Measurements from ENCODE around the gene TMEFF1. TPM values are rescaled to one million over a fixed set of nuclear protein-coding genes. Genes with fewer than 3 reads are reported as not detected.

The TMEFF1 gene
- total RNA-seq, 2 experiments from 2014 or later, result 0.24 to 0.95 TPM

- CTCF ChIA-PET, result no interaction called here
- no peak for DNase-seq
- POLR2A ChIA-PET, result no interaction called here
- Mint-ChIP-seq H3K27ac (no peak overlapping the region), H3K4me3 (no peak overlapping the region), H3K9me3 (no peaks in the 10 kb centered on the region), H3K27me3 (no peaks in the 10 kb centered on the region), H3K36me3 (no peaks in the 10 kb centered on the region), H3K4me1 (ENCODE audit: low read depth) (no peaks in the 10 kb centered on the region)
- intact Hi-C loops (cut with micrococcal nuclease), result no loop called here
Measured at GRCh38 chr9:100573655-100574260, 100.8 kb downstream of the TMEFF1 start.

DNA sequence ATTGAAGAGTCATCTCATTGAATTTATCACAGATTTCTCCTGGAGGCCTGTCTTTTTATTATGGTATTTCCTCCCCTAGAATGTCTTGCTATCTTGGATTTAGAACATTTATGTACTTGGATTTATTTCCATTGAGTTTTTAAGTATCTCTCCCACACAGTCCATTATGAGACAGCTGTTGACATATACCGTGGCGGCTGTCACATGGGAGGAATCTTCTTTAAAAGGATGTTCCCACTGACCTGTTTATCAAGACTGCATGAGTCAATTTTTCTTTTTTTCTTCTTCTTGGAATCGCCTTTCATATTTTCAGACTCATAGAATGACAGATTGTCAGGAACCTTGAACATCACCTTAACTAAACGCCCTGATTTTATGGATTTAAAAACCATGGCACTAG, 102.1 kb downstream of the TMEFF1 start:
- no peak overlapping the region for H3K4me3 Mint-ChIP-seq
- no peaks in the 10 kb centered on the region for H3K27me3 Mint-ChIP-seq
- no peaks in the 10 kb centered on the region for H3K9me3 Mint-ChIP-seq
- no peaks in the 10 kb centered on the region for H3K4me1 Mint-ChIP-seq (ENCODE audit: low read depth)
- ChIA-PET CTCF (no interaction called here), POLR2A (no interaction called here)
- intact Hi-C loops (cut with micrococcal nuclease), result no loop called here
- H3K27ac Mint-ChIP-seq, result no peak overlapping the region
- no peaks in the 10 kb centered on the region for H3K36me3 Mint-ChIP-seq
- DNase-seq, result no peak

DNA sequence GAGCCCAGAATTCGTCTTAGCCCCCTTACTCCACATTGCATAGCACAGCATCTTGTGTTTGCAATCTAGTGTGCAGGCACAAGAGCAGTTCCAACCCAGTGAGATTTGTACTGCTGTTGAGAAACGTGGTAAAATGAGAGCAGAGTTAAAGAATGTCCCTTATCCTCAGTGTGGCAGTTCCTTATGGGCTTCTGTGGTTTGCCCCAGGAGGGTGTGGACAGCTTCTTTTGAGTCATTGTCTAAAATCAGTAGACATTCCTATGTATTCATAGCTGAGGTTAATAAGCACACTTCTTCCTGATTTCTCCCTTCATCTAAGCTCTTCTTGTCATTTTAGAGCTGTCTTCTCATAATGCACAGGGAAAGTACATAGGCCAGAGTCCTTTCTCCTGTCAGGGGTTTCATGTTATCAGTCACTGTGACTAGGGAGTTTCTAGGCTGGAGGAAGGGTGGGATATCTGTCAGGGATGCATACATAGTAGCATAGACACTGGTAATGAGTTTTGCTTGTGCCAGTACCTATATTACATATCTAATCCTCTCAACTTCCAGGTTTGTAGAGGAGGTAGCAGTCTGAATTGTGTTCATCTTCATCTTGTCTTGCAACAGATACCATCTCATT, 102.9 kb downstream of the TMEFF1 start:
- intact Hi-C loops (cut with micrococcal nuclease), result no loop called here
- Mint-ChIP-seq H3K4me3 (no peak overlapping the region), H3K9me3 (no peaks in the 10 kb centered on the region), H3K27me3 (no peaks in the 10 kb centered on the region), H3K36me3 (no peaks in the 10 kb centered on the region), H3K4me1 (ENCODE audit: low read depth) (no peaks in the 10 kb centered on the region), H3K27ac (no peak overlapping the region)
- no peak for DNase-seq
- ChIA-PET CTCF (no interaction called here), POLR2A (no interaction called here)

- intact Hi-C loops (cut with micrococcal nuclease), result no loop called here
- POLR2A ChIA-PET, result no interaction called here
- CTCF ChIA-PET, result interaction anchor here (1.0 kb wide), 1 partner anchor 24 kb away, joined by 3 read pairs; no protein-coding TSS in a partner anchor
- no peaks in the 10 kb centered on the region for H3K4me1 Mint-ChIP-seq (ENCODE audit: low read depth)
- H3K36me3 Mint-ChIP-seq, result no peaks in the 10 kb centered on the region
- no peak within 1 kb of the TSS for H3K4me3 Mint-ChIP-seq
- H3K27ac Mint-ChIP-seq, result no peak within 1 kb of the TSS
- DNase-seq, result no peak
- H3K9me3 Mint-ChIP-seq, result no peaks in the 10 kb centered on the region
- H3K27me3 Mint-ChIP-seq, result no peaks in the 10 kb centered on the region
Measured at GRCh38 chr9:100577776-100578448, 105.0 kb downstream of the TMEFF1 start, which contains the start of gene CAVIN4. Gene CAVIN4, plus strand, starts transcription at chr9:100578079. Its CDS starts 65 bp downstream, at chr9:100578144.

DNA sequence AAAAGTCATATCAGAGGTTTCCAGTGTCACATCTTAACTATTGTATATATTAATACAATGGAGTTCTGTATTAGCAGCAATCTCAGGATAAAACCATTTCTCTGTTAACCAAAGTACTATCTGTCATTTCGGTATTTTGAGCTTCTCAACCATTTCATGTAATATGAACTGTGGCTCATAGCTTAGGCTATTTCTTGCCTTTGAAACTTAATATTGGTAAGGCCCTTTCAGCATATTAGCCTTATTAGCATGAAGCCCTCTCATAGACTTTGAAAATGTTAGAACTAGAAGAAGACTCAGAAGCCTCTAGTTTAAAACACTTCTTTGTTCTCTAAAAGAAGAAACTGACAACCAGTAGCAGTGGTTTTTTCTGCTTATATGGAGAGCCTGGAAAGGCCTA, 105.7 kb downstream of the TMEFF1 start:
- POLR2A ChIA-PET, result no interaction called here
- intact Hi-C loops (cut with micrococcal nuclease), result no loop called here
- Mint-ChIP-seq H3K27ac (no peak overlapping the region), H3K9me3 (no peaks in the 10 kb centered on the region), H3K36me3 (no peaks in the 10 kb centered on the region), H3K27me3 (no peaks in the 10 kb centered on the region), H3K4me1 (ENCODE audit: low read depth) (no peaks in the 10 kb centered on the region), H3K4me3 (no peak overlapping the region)
- CTCF ChIA-PET, result interaction anchor here (1.1 kb wide), 1 partner anchor 18 kb away, joined by 4 read pairs; no protein-coding TSS in a partner anchor
- DNase-seq, result no peak

DNA sequence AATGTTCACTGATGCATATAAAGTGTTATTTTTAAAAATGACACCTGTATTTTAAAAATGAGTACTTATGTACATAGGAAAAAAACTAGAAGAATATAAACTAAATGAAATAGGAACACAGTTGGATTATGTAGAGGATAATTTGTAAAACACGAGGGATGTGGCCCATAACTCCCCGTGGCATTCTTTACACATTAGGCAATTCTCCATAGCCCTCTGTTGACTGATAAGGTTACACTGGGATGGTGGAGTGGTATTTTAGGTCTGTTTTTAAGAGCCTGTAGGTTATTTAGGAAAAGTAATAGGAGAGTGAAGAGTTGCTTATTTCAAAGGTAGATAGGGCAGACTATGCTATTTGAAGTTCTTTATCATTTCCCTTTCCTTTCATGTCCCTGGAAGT, 106.7 kb downstream of the TMEFF1 start:
- Mint-ChIP-seq H3K4me1 (ENCODE audit: low read depth) (no peaks in the 10 kb centered on the region), H3K4me3 (no peak overlapping the region), H3K9me3 (no peaks in the 10 kb centered on the region), H3K27ac (no peak overlapping the region), H3K36me3 (no peaks in the 10 kb centered on the region), H3K27me3 (no peaks in the 10 kb centered on the region)
- ChIA-PET CTCF (interaction anchor here (1.1 kb wide), 1 partner anchor 17 kb away, joined by 4 read pairs; no protein-coding TSS in a partner anchor), POLR2A (no interaction called here)
- intact Hi-C loops (cut with micrococcal nuclease), result no loop called here
- DNase-seq, result no peak

DNA sequence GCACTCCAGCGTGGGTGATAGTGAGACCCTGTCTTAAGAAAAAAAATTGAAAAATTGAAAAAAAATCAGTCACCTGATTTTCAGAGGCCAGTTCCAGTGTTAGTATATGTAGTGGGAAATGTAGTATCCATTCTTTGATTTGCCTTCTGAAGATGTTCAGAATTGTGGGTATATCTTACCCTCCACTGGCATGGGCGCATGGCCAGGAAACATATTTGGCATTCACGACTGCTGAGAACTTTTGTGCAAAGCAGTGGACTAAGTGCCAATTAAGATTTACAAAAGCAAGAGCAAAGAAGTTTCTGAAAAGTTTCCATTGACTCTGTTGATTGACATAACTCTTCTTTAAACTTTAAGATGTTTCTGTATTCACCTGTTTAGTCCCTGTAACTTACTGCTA, 107.3 kb downstream of the TMEFF1 start:
- ChIA-PET CTCF (no interaction called here), POLR2A (no interaction called here)
- H3K36me3 Mint-ChIP-seq, result no peaks in the 10 kb centered on the region
- no peaks in the 10 kb centered on the region for H3K9me3 Mint-ChIP-seq
- H3K4me3 Mint-ChIP-seq, result no peak overlapping the region
- H3K4me1 Mint-ChIP-seq (ENCODE audit: low read depth), result no peaks in the 10 kb centered on the region
- no peak overlapping the region for H3K27ac Mint-ChIP-seq
- intact Hi-C loops (cut with micrococcal nuclease), result no loop called here
- no peak for DNase-seq
- no peaks in the 10 kb centered on the region for H3K27me3 Mint-ChIP-seq

DNA sequence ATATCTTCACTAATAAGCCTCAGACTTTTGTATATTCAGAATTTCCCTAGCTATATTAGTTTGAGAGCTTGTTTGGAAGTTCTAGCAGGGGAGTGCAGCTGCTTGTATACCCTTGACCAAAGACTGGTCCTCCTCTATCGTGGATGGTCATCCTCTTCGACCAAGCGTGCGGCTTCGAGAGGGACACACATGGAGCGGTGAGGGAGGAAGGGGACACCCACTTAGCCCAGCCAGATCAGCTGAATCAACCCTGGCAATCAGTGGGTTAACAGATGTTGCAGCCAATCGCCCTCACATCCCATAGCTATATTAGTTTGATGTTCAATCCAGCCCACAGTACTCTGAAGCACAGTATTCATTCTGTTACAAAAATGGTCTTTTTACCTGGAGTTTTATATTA, 108.1 kb downstream of the TMEFF1 start:
- no peaks in the 10 kb centered on the region for H3K27me3 Mint-ChIP-seq
- H3K27ac Mint-ChIP-seq, result no peak overlapping the region
- ChIA-PET POLR2A (no interaction called here), CTCF (interaction anchor here (1.1 to 1.4 kb wide), 2 partner anchors 15 to 21 kb away, joined by 3 to 4 read pairs; no protein-coding TSS in a partner anchor)
- no peaks in the 10 kb centered on the region for H3K9me3 Mint-ChIP-seq
- no peak for DNase-seq
- no peaks in the 10 kb centered on the region for H3K4me1 Mint-ChIP-seq (ENCODE audit: low read depth)
- intact Hi-C loops (cut with micrococcal nuclease), result no loop called here
- H3K4me3 Mint-ChIP-seq, result no peak overlapping the region
- no peaks in the 10 kb centered on the region for H3K36me3 Mint-ChIP-seq

DNA sequence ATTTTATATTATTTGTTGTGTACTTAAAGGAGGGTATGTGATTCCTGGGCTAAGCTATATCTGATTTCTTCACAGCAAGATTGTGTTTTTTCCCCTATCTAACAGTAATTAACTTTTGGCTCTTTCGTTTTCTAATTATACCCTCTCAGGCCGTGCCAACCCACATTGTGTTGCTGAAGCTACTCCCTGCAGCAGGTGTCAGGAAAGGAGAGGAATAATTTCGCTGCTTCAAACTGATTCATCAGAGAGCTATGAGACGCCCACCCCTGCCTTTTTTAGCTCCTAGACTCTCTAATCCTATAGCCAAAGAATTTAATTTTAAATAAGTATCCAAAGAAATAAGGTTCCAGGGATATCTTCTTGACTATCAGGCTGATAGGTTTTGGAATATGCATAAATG, 108.7 kb downstream of the TMEFF1 start:
- Mint-ChIP-seq H3K4me1 (ENCODE audit: low read depth) (no peaks in the 10 kb centered on the region), H3K27ac (no peak overlapping the region), H3K9me3 (no peaks in the 10 kb centered on the region), H3K36me3 (no peaks in the 10 kb centered on the region), H3K27me3 (no peaks in the 10 kb centered on the region), H3K4me3 (no peak overlapping the region)
- POLR2A ChIA-PET, result no interaction called here
- intact Hi-C loops (cut with micrococcal nuclease), result no loop called here
- CTCF ChIA-PET, result interaction anchor here (1.1 to 1.4 kb wide), 3 partner anchors 14 to 20 kb away, joined by 3 to 4 read pairs (median 3); no protein-coding TSS in a partner anchor
- no peak for DNase-seq

- Mint-ChIP-seq H3K36me3 (no peaks in the 10 kb centered on the region), H3K4me1 (ENCODE audit: low read depth) (no peaks in the 10 kb centered on the region), H3K9me3 (no peaks in the 10 kb centered on the region), H3K27ac (no peak overlapping the region), H3K27me3 (no peaks in the 10 kb centered on the region), H3K4me3 (no peak overlapping the region)
- ChIA-PET CTCF (no interaction called here), POLR2A (no interaction called here)
- DNase-seq, result no peak
- intact Hi-C loops (cut with micrococcal nuclease), result no loop called here
Measured at GRCh38 chr9:100583014-100583802, 110.3 kb downstream of the TMEFF1 start.

DNA sequence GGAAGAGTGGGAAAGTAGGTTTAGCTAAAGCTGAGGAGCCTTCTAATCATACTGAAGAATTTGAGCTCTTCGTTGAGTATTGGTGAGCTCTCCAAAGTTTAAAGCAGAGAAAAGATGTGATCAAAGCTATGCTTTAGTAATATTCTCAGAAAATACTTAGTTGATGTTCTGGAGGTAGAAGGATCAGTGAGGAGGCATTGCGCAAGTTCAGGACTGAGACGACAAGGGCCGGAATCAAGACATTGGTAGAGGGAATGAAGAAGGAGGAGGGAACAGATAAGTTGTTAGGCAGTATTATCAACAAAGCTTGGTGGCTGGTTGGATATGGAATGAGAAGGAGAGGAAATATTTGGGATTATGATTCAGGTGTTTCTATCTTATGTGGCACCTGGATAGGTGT, 112.0 kb downstream of the TMEFF1 start:
- POLR2A ChIA-PET, result no interaction called here
- intact Hi-C loops (cut with micrococcal nuclease), result no loop called here
- no peaks in the 10 kb centered on the region for H3K4me1 Mint-ChIP-seq (ENCODE audit: low read depth)

GRCh38 chr9:100586093-100586492, 113.1 kb downstream of the TMEFF1 start:
- Mint-ChIP-seq H3K9me3 (no peaks in the 10 kb centered on the region), H3K27ac (no peak overlapping the region), H3K36me3 (no peaks in the 10 kb centered on the region), H3K27me3 (no peaks in the 10 kb centered on the region), H3K4me1 (ENCODE audit: low read depth) (no peaks in the 10 kb centered on the region), H3K4me3 (no peak overlapping the region)
- no peak for DNase-seq
- CTCF ChIA-PET, result interaction anchor here (2.3 kb wide), 1 partner anchor 10 kb away, joined by 7 read pairs; no protein-coding TSS in a partner anchor
- intact Hi-C loops (cut with micrococcal nuclease), result no loop called here
- POLR2A ChIA-PET, result no interaction called here

More for the DNA sequence above, 112.0 kb downstream of the TMEFF1 start:
- no peak overlapping the region for H3K4me3 Mint-ChIP-seq
- H3K9me3 Mint-ChIP-seq, result no peaks in the 10 kb centered on the region
- no peaks in the 10 kb centered on the region for H3K27me3 Mint-ChIP-seq
- no peak overlapping the region for H3K27ac Mint-ChIP-seq
- H3K36me3 Mint-ChIP-seq, result no peaks in the 10 kb centered on the region
- CTCF ChIA-PET, result interaction anchor here (0.8 to 1.8 kb wide), 3 partner anchors 11 to 17 kb away, joined by 3 to 9 read pairs (median 4); no protein-coding TSS in a partner anchor
- DNase-seq, result no peak

Measured in activated CD4-positive, alpha-beta memory T cell treated with anti-CD3 and anti-CD28 coated beads for 36 hours (primary cell).